Lung (tissue), 12 donors: ENCODE data around the gene ACACB. TPM values are rescaled to one million over a fixed set of nuclear protein-coding genes. Genes with fewer than 3 reads are reported as not detected.
A peak's percentile ranks its signal among the peaks of the same experiment; 100 is the strongest.

Experiments
- ATAC-seq: fragments of 200-7000 bp; cut with Tn5 transposase; one replicate; pipeline ENCODE4 v1.9.1; 2020; ENCODE audit warnings: moderate number of reproducible peaks; ENCODE audit not compliant: insufficient read depth, low FRiP score
- DNase-seq, 3 donors: peaks; one replicate each; pipeline ENCODE4 v3.0.0-alpha.2; 2013 to 2017
- H3K27ac ChIP-seq, 2 donors: one replicate each; pipeline ENCODE4 v1.5.1; 2013; ENCODE audit warnings: mild to moderate bottlenecking in 2 of 2, moderate library complexity in 2 of 2, control low read depth in 1 of 2, inconsistent platforms in 1 of 2, low read depth in 1 of 2, low read length in 1 of 2
- H3K27me3 ChIP-seq, 3 donors: one replicate each; pipeline ENCODE4 v1.5.1; 2013; ENCODE audit warnings: low read length in 2 of 3; ENCODE audit not compliant: control insufficient read depth in 3 of 3, insufficient read depth in 3 of 3
- H3K36me3 ChIP-seq, 4 donors: one replicate each; pipeline ENCODE4 v1.5.1; 2013; ENCODE audit warnings: low read length in 4 of 4, mild to moderate bottlenecking in 1 of 4, moderate library complexity in 1 of 4; ENCODE audit not compliant: control insufficient read depth in 4 of 4, insufficient read depth in 4 of 4
- H3K4me1 ChIP-seq, 5 donors: one replicate each; pipeline ENCODE4 v1.5.1; 2013; ENCODE audit warnings: low read length in 5 of 5, mild to moderate bottlenecking in 2 of 5, moderate library complexity in 1 of 5; ENCODE audit not compliant: control insufficient read depth in 5 of 5, insufficient read depth in 5 of 5
- H3K4me3 ChIP-seq: one replicate; pipeline ENCODE4 v1.5.1; 2013; ENCODE audit warnings: mild to moderate bottlenecking, control low read depth, moderate library complexity
- H3K9ac ChIP-seq, 2 donors: one replicate each; pipeline ENCODE4 v1.5.1; 2013; ENCODE audit warnings: low read length in 2 of 2, control low read depth in 1 of 2; ENCODE audit not compliant: insufficient read depth in 1 of 2
- H3K9me3 ChIP-seq, 4 donors: one replicate each; pipeline ENCODE4 v1.5.1; 2013; ENCODE audit warnings: low read length in 3 of 4, mild to moderate bottlenecking in 1 of 4, moderate library complexity in 1 of 4; ENCODE audit not compliant: control insufficient read depth in 4 of 4, insufficient read depth in 3 of 4
- CTCF ChIP-seq: IDR thresholded peaks from 2 replicates; pipeline ENCODE4 v1.5.1; 2012; ENCODE audit warnings: mild to moderate bottlenecking; ENCODE audit errors: control extremely low read depth, extremely low read depth
- WGBS, 2 donors: extraction: QIAGEN DNeasy Blood & Tissue Kit; methylation state at CpG; one replicate each; pipeline ENCODE4 v1.1.7; 2013; 5-methylcytosine and 5-hydroxymethylcytosine counted together
- polyA plus RNA-seq, 2 donors: library from polyadenylated mRNA; stranded (reverse); fragments of 200-250 nt; gene quantifications; one replicate each; pipeline ENCODE4 v1.2.1, GENCODE V29; 2013
- total RNA-seq, 2 donors: library from RNA; depleted of rRNA in 1 of 2; stranded (reverse); fragments of >200 nt in 1 of 2; gene quantifications; one replicate each; pipeline ENCODE4 v1.2.1, GENCODE V29; 2014 to 2021
- donor health status: control.
- donor health status: control.
- donor health status: Bipolar disorder and iron deficiency.
- donor health status: healthy.
- donor health status: DM: yes; HTN: yes; CAD: no.

The ACACB gene
- total and polyA plus RNA-seq, 4 donors, result 2.9 to 24.5 (median 18.2) TPM

- Histone ChIP-seq H3K27ac (no peak overlapping the region), H3K9ac (no peak overlapping the region), H3K27me3 (no peaks in the 10 kb centered on the region), H3K9me3 (no peaks in the 10 kb centered on the region), H3K36me3 (peaks cover 18 to 46% (median 30%) of the 10 kb centered on the region in 4 donors), H3K4me1 (no peaks in the 10 kb centered on the region), H3K4me3 (no peak overlapping the region)
- no peak for TF ChIP-seq CTCF
- ATAC-seq (no peak), DNase-seq (no peak)
- 84 to 85% methylated on average over 5 of the region's 5 CpGs for WGBS, 2 donors
These were observed 125.5 kb downstream of the ACACB start for GRCh38 chr12:109241936-109242335.

DNA sequence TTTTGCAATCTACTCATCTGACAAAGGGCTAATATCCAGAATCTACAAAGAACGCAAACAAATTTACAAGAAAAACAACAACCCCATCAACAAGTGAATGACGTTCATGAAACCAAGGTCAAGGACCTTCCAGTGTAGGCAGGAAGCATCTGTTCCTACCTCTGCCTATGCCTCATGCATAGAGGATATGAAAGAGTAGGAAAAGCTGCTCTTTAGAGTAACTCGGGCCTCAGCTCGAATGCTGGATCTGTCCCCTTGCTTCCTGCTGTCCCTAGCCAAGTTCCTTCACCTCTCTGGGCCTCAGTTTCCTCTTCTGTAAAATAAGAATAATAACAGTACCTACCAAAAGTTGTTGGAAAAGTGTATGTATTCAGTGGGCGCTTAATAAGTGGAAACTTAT, 127.7 kb downstream of the ACACB start:
- peaks cover 18 to 51% (median 27%) of the 10 kb centered on the region in 4 donors for H3K36me3 ChIP-seq
- no peak for ATAC-seq
- no peaks in the 10 kb centered on the region for H3K27me3 ChIP-seq
- no peak overlapping the region for H3K27ac ChIP-seq
- 79 to 84% methylated on average over 5 of the region's 5 CpGs for WGBS, 2 donors
- no peak overlapping the region for H3K4me3 ChIP-seq
- H3K4me1 ChIP-seq, result no peaks in the 10 kb centered on the region
- no peak for TF ChIP-seq CTCF
- peak in 2 of 3 donors; percentile 12 to 17 for DNase-seq
- H3K9ac ChIP-seq, result no peak overlapping the region
- H3K9me3 ChIP-seq, result no peaks in the 10 kb centered on the region

- H3K9me3 ChIP-seq, result no peaks in the 10 kb centered on the region
- DNase-seq (no peak), ATAC-seq (no peak)
- H3K4me3 ChIP-seq, result no peak overlapping the region
- 96 to 97% methylated on average over 15 of the region's 15 CpGs for WGBS, 2 donors
- H3K27ac ChIP-seq, result no peak overlapping the region
- H3K27me3 ChIP-seq, result no peaks in the 10 kb centered on the region
- no peak for TF ChIP-seq CTCF
- H3K9ac ChIP-seq, result no peak overlapping the region
- H3K4me1 ChIP-seq, result peaks cover 0 to 2% (median 0%) of the 10 kb centered on the region in 5 donors
- peaks cover 11 to 57% (median 20%) of the 10 kb centered on the region in 4 donors for H3K36me3 ChIP-seq
These were observed 129.8 kb downstream of the ACACB start for GRCh38 chr12:109246221-109246620.
